ENCODE measurements around the gene CCSAP.
A peak's percentile ranks its signal among the peaks of the same experiment; 100 is the strongest.

Gene CCSAP

GRCh38 chr1:229272164-229273158 is 70.4 kb downstream of the CCSAP start:
- Histone ChIP-seq H4K20me1 (ENCODE audit: insufficient read depth, low read length) (peaks cover 44% of the 10 kb centered on the region), H3K4me2 (ENCODE audit: low read length) (peak overlapping the region; percentile 92), H3K9ac (ENCODE audit: low read length) (peak overlapping the region; percentile 93), H2AFZ (ENCODE audit: low read depth, low read length) (no peak overlapping the region), H3K9me3 (ENCODE audit: insufficient read depth, low read length) (no peaks in the 10 kb centered on the region), H3K4me1 (ENCODE audit: low read length) (peaks cover 17% of the 10 kb centered on the region), H3K27ac (ENCODE audit: low read length) (no peak overlapping the region), H3K36me3 (replicated peaks; ENCODE audit: low read depth, low read length) (peaks cover 7% of the 10 kb centered on the region), H3K79me2 (ENCODE audit: low read length) (peaks cover 59% of the 10 kb centered on the region), H3K27me3 (ENCODE audit: low read depth, low read length) (no peaks in the 10 kb centered on the region), H3K4me3 (ENCODE audit: low read length) (peak overlapping the region; percentile 91)
- TF ChIP-seq EZH2phosphoT487 (IDR thresholded peaks at IDR 0.05; ENCODE audit: low read depth): no peak
- no peak for TF ChIP-seq CTCF (IDR thresholded peaks at IDR 0.05; ENCODE audit: low read depth, low read length)

GRCh38 chr1:229271448-229272159 is 71.2 kb downstream of the CCSAP start:
- peak overlapping the region; percentile 92 for H3K4me2 ChIP-seq (ENCODE audit: low read length)
- peaks cover 5% of the 10 kb centered on the region; the same call in 1 of the 2 replicates for H3K9me3 ChIP-seq (ENCODE audit: insufficient read depth, low read length)
- H3K27me3 ChIP-seq (ENCODE audit: low read depth, low read length): no peaks in the 10 kb centered on the region
- peaks cover 52% of the 10 kb centered on the region for H3K79me2 ChIP-seq (ENCODE audit: low read length)
- H3K4me3 ChIP-seq (ENCODE audit: low read length): peak overlapping the region; percentile 91
- peak overlapping the region; percentile 12; the same call in 1 of the 2 replicates for H3K27ac ChIP-seq (ENCODE audit: low read length)
- H4K20me1 ChIP-seq (ENCODE audit: insufficient read depth, low read length): peaks cover 38% of the 10 kb centered on the region
- 0 out of 2 replicates have a peak overlapping the region, but pooled peaks have one; percentile 13 for H2AFZ ChIP-seq (ENCODE audit: low read depth, low read length)
- peaks cover 12% of the 10 kb centered on the region for H3K36me3 ChIP-seq (replicated peaks; ENCODE audit: low read depth, low read length)
- peak overlapping the region; percentile 93 for H3K9ac ChIP-seq (ENCODE audit: low read length)
- no peak for TF ChIP-seq EZH2phosphoT487 (IDR thresholded peaks at IDR 0.05; ENCODE audit: low read depth)
- peak; percentile 43 for TF ChIP-seq CTCF (IDR thresholded peaks at IDR 0.05; ENCODE audit: low read depth, low read length)
- H3K4me1 ChIP-seq (ENCODE audit: low read length): peaks cover 20% of the 10 kb centered on the region

All from OCI-LY3 (cell line).